Measurements from ENCODE around the gene LIN28B.
"Not testable (repeated sequence)": the region's sequence is repeated elsewhere in the genome, so short reads cannot be mapped to it uniquely, and the experiment has no call there.

Gene LIN28B

GRCh38 chr6:105068407-105068806 is 111.5 kb downstream of the LIN28B start:
- no peak for TF ChIP-seq CTCF (IDR thresholded peaks at IDR 0.05)
- TF ChIP-seq ZFX (IDR thresholded peaks at IDR 0.05; ENCODE audit: borderline replicate concordance), result no peak
- no peak overlapping the region for H3K27ac ChIP-seq

- no peak overlapping the region for H3K27ac ChIP-seq
- TF ChIP-seq CTCF (IDR thresholded peaks at IDR 0.05) (no peak), ZFX (IDR thresholded peaks at IDR 0.05; ENCODE audit: borderline replicate concordance) (no peak)
Measured at GRCh38 chr6:105069821-105070445, 113.0 kb downstream of the LIN28B start.

- TF ChIP-seq CTCF (IDR thresholded peaks at IDR 0.05), result no peak
- H3K27ac ChIP-seq, result no peak overlapping the region
Measured at GRCh38 chr6:105072798-105073199, 115.9 kb downstream of the LIN28B start.

GRCh38 chr6:105075210-105075609 is 118.3 kb downstream of the LIN28B start:
- H3K27ac ChIP-seq, result no peak overlapping the region
- TF ChIP-seq ZFX (IDR thresholded peaks at IDR 0.05; ENCODE audit: borderline replicate concordance) (no peak), CTCF (IDR thresholded peaks at IDR 0.05) (no peak)

GRCh38 chr6:105076418-105076817 is 119.5 kb downstream of the LIN28B start:
- H3K27ac ChIP-seq, result not testable (repeated sequence)

- peak; percentile 75 for TF ChIP-seq CTCF (IDR thresholded peaks at IDR 0.05)
- TF ChIP-seq ZFX (IDR thresholded peaks at IDR 0.05; ENCODE audit: borderline replicate concordance), result no peak
- no peak overlapping the region for H3K27ac ChIP-seq
Measured at GRCh38 chr6:105077596-105078385, 120.9 kb downstream of the LIN28B start.

- no peak for TF ChIP-seq ZFX (IDR thresholded peaks at IDR 0.05; ENCODE audit: borderline replicate concordance)
- no peak for TF ChIP-seq CTCF (IDR thresholded peaks at IDR 0.05)
- H3K27ac ChIP-seq, result no peak overlapping the region
Measured at GRCh38 chr6:105078386-105078708, 121.4 kb downstream of the LIN28B start.
